GM23338 (cell line): ENCODE results near the gene REPS1. TPM values are rescaled to one million over a fixed set of nuclear protein-coding genes. Genes with fewer than 3 reads are reported as not detected.

Experiments used
- ATAC-seq: fragments of 200-7000 bp; cut with Tn5 transposase; 3 replicates; pipeline ENCODE4 v1.9.1; 2020
- DNase-seq: peaks from one replicate; pipeline ENCODE4 v3.0.0-alpha.2; 2015; ENCODE audit warnings: low spot score
- H2AFZ ChIP-seq: fragments of 200-600 bp; sonication (generic); 2 replicates; pipeline ENCODE4 v1.8.0; 2016; ENCODE audit warnings: antibody characterized with exemption, mild to moderate bottlenecking, moderate library complexity
- H3F3A ChIP-seq: fragments of 200-600 bp; sonication (generic); replicated peaks from 2 replicates; pipeline ENCODE4 v1.8.0; 2017; ENCODE audit warnings: antibody characterized with exemption, mixed run types, low read depth
- H3K27ac ChIP-seq: fragments of 200-600 bp; sonication (generic); 2 replicates; pipeline ENCODE4 v1.6.1; 2016; ENCODE audit warnings: low read depth
- H3K27me3 ChIP-seq: fragments of 200-600 bp; sonication (generic); 2 replicates; pipeline ENCODE4 v1.8.0; 2016; ENCODE audit warnings: mild to moderate bottlenecking, mixed run types, moderate library complexity; ENCODE audit not compliant: insufficient read depth
- H3K36me3 ChIP-seq: fragments of 200-600 bp; sonication (generic); 2 replicates; pipeline ENCODE4 v1.8.0; 2016; ENCODE audit warnings: mild to moderate bottlenecking; ENCODE audit not compliant: insufficient read depth
- H3K4me1 ChIP-seq: fragments of 200-600 bp; sonication (generic); 2 replicates; pipeline ENCODE4 v1.8.0; 2016; ENCODE audit warnings: mild to moderate bottlenecking, moderate library complexity; ENCODE audit not compliant: insufficient read depth
- H3K4me2 ChIP-seq: fragments of 200-600 bp; sonication (generic); 2 replicates; pipeline ENCODE4 v1.7.1; 2017; ENCODE audit warnings: mixed run types
- H3K4me3 ChIP-seq: fragments of 200-600 bp; sonication (generic); 2 replicates; pipeline ENCODE4 v1.6.1; 2016; ENCODE audit warnings: mixed run types
- H3K79me2 ChIP-seq: fragments of 200-600 bp; sonication (generic); replicated peaks from 2 replicates; pipeline ENCODE4 v1.8.0; 2017; ENCODE audit warnings: mild to moderate bottlenecking; ENCODE audit not compliant: insufficient read depth
- H3K9me2 ChIP-seq: fragments of 200-600 bp; sonication (generic); 2 replicates; pipeline ENCODE4 v1.8.0; 2017; ENCODE audit not compliant: insufficient read depth
- H4K20me1 ChIP-seq: fragments of 200-600 bp; sonication (generic); replicated peaks from 2 replicates; pipeline ENCODE4 v1.8.0; 2017; ENCODE audit warnings: mild to moderate bottlenecking; ENCODE audit not compliant: insufficient read depth
- H3K27ac Mint-ChIP-seq: 2 replicates; pipeline ENCODE4 v1.8.0; 2020; ENCODE audit warnings: inconsistent platforms, mild to moderate bottlenecking, moderate library complexity, mixed read lengths
- H3K27me3 Mint-ChIP-seq: 3 replicates; pipeline ENCODE4 v1.8.0; 2022; ENCODE audit warnings: low read depth, mild to moderate bottlenecking, moderate library complexity, mixed read lengths, inconsistent platforms; ENCODE audit not compliant: insufficient read depth, poor library complexity
- H3K36me3 Mint-ChIP-seq: 3 replicates; pipeline ENCODE4 v1.8.0; 2021; ENCODE audit warnings: low read depth, mild to moderate bottlenecking, inconsistent platforms, moderate library complexity, mixed read lengths
- H3K4me1 Mint-ChIP-seq: 3 replicates; pipeline ENCODE4 v1.8.0; 2020; ENCODE audit warnings: mild to moderate bottlenecking, inconsistent platforms, mixed read lengths
- H3K4me3 Mint-ChIP-seq: 3 replicates; pipeline ENCODE4 v1.8.0; 2021; ENCODE audit warnings: moderate library complexity, mild to moderate bottlenecking, inconsistent platforms, mixed read lengths
- H3K9me3 Mint-ChIP-seq: 3 replicates; pipeline ENCODE4 v1.8.0; 2020; ENCODE audit warnings: moderate library complexity, mild to moderate bottlenecking, inconsistent platforms, mixed read lengths
- CREB1 ChIP-seq: fragments of 250-450 bp; sonication (Bioruptor Pico); IDR thresholded peaks from 2 replicates; pipeline ENCODE4 v1.5.0; 2020; ENCODE audit warnings: low read depth, mild to moderate bottlenecking, moderate library complexity
- CTCF ChIP-seq, 2 experiments: fragments of 200-600 bp in 1 of 2; sonication (generic) in 1 of 2; conservative IDR thresholded peaks; 2 replicates each; pipeline versions ENCODE4 v1.5.1 to v1.6.1; 2016 to 2017; ENCODE audit warnings: antibody characterized with exemption in 2 of 2, low read depth in 2 of 2, mild to moderate bottlenecking in 2 of 2, moderate library complexity in 1 of 2
- ETS1 ChIP-seq: IDR thresholded peaks from 2 replicates; pipeline ENCODE4 v1.6.1; 2016; ENCODE audit warnings: antibody characterized with exemption
- EZH2 ChIP-seq: fragments of 200-600 bp; sonication (generic); IDR thresholded peaks from one replicate; pipeline ENCODE4 v1.8.0; 2017; ENCODE audit warnings: antibody characterized with exemption, mild to moderate bottlenecking, low read depth; ENCODE audit not compliant: unreplicated experiment
- EZH2phosphoT487 ChIP-seq: fragments of 200-600 bp; sonication (generic); IDR thresholded peaks from one replicate; pipeline ENCODE4 v1.8.1; 2018; ENCODE audit warnings: antibody characterized with exemption; ENCODE audit not compliant: unreplicated experiment
- JUNB ChIP-seq: IDR thresholded peaks from one replicate; pipeline ENCODE4 v1.6.1; 2016; ENCODE audit warnings: antibody characterized with exemption; ENCODE audit not compliant: unreplicated experiment
- NANOG ChIP-seq: IDR thresholded peaks from 2 replicates; pipeline ENCODE4 v1.6.1; 2016; ENCODE audit warnings: antibody characterized with exemption, borderline replicate concordance
- POLR2AphosphoS5 ChIP-seq: IDR thresholded peaks from 2 replicates; pipeline ENCODE4 v1.6.1; 2016; ENCODE audit warnings: antibody characterized with exemption, low read depth
- REST ChIP-seq: IDR thresholded peaks from one replicate; pipeline ENCODE4 v1.6.1; 2018; ENCODE audit warnings: antibody characterized with exemption; ENCODE audit not compliant: unreplicated experiment
- STAT1 ChIP-seq: IDR thresholded peaks from one replicate; pipeline ENCODE4 v1.6.1; 2016; ENCODE audit warnings: antibody characterized with exemption; ENCODE audit not compliant: unreplicated experiment
- ZNF114 ChIP-seq: fragments of 250-450 bp; sonication (Bioruptor Pico); IDR thresholded peaks from 2 replicates; pipeline ENCODE4 v1.5.0; 2020; ENCODE audit warnings: mild to moderate bottlenecking, moderate library complexity
- ZNF331 ChIP-seq: fragments of 250-450 bp; sonication (Bioruptor Pico); IDR thresholded peaks from 2 replicates; pipeline ENCODE4 v1.5.0; 2020; ENCODE audit warnings: low read depth, mild to moderate bottlenecking, moderate library complexity
- ZNF462 ChIP-seq: fragments of 250-450 bp; sonication (Bioruptor Pico); IDR thresholded peaks from 2 replicates; pipeline ENCODE4 v1.5.0; 2020; ENCODE audit warnings: mild to moderate bottlenecking, moderate library complexity
- polyA plus RNA-seq: library from polyadenylated mRNA; unstranded; fragments of >200 nt; fragmentation: Nextera tagmentation; extraction: Ambion mirVana; gene quantifications from 2 replicates; pipeline ENCODE4 v1.2.1, GENCODE V29; 2016
- total RNA-seq: library from RNA; depleted of rRNA; stranded (reverse); fragments of >200 nt; shearing (Covaris generic); gene quantifications from 2 replicates; pipeline ENCODE4 v1.2.3, GENCODE V29; 2014

Gene REPS1
- total and polyA plus RNA-seq, 2 experiments from 2014 or later: 46.0 to 65.7 TPM

- Mint-ChIP-seq H3K9me3 (no peaks in the 10 kb centered on the region), H3K36me3 (no peaks in the 10 kb centered on the region), H3K27me3 (peaks cover 2% of the 10 kb centered on the region), H3K27ac (no peak overlapping the region), H3K4me1 (peaks cover 10% of the 10 kb centered on the region), H3K4me3 (no peak overlapping the region)
- no peaks in the 10 kb centered on the region for H3K9me2 ChIP-seq
- DNase-seq: no peak
- no peak overlapping the region for H3K4me3 ChIP-seq
- no peaks in the 10 kb centered on the region for H3K27me3 ChIP-seq
- H3K4me2 ChIP-seq: no peak overlapping the region
- H3K79me2 ChIP-seq: no peaks in the 10 kb centered on the region
- no peak for ATAC-seq
- H4K20me1 ChIP-seq: no peaks in the 10 kb centered on the region
- no peaks in the 10 kb centered on the region for H3F3A ChIP-seq
- no peak overlapping the region for H2AFZ ChIP-seq
- H3K27ac ChIP-seq: no peak overlapping the region
- peaks cover 6% of the 10 kb centered on the region for H3K4me1 ChIP-seq
- no peaks in the 10 kb centered on the region for H3K36me3 ChIP-seq
- TF ChIP-seq STAT1 (no peak), ETS1 (no peak), CREB1 (CRISPR knock-in tag) (no peak), ZNF114 (no peak), EZH2phosphoT487 (no peak), CTCF (conservative IDR thresholded peaks at IDR 0.05; ENCODE audit: low read depth in 2 of 2) (no peak), NANOG (no peak), EZH2 (no peak), ZNF462 (CRISPR knock-in tag) (no peak), JUNB (no peak), ZNF331 (CRISPR knock-in tag) (no peak), POLR2AphosphoS5 (no peak), REST (no peak)
These were observed 123.6 kb downstream of the REPS1 start for GRCh38 chr6:138864343-138864890.
